HG02973 (cell line): Measurements from ENCODE around the gene L1CAM.

Experiments used
- ATAC-seq: cut with Tn5 transposase; IDR thresholded peaks from one replicate; pipeline ENCODE4 v1.9.1; 2021; ENCODE audit warnings: moderate library complexity; ENCODE audit not compliant: unreplicated experiment

The L1CAM gene

GRCh38 chrX:153865685-153866084 is 20.3 kb downstream of the L1CAM start:
- ATAC-seq, result no peak

GRCh38 chrX:153865321-153865580 is 20.7 kb downstream of the L1CAM start:
- no peak for ATAC-seq

GRCh38 chrX:153864561-153865320 is 21.2 kb downstream of the L1CAM start:
- no peak for ATAC-seq

DNA sequence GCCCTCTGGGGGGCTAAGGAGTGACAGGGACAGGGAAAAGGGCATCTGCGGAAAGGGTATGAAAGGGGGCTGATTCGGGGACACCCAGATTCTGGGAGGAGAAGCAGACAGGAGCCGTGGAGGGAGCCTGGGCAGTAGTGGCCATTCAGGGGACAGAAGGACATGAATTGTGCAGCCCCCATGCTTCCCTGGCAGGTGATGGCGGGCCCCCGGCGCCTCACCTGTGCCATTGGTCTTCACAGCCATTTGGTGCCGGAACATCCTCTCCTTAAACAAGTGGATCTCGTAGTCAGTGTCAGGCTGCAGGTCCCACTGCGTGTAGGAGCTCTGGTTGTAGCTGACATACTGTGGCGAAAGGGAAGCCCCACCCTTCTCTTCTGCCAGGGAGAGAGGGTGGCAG is 21.9 kb downstream of the L1CAM start:
- no peak for ATAC-seq

DNA sequence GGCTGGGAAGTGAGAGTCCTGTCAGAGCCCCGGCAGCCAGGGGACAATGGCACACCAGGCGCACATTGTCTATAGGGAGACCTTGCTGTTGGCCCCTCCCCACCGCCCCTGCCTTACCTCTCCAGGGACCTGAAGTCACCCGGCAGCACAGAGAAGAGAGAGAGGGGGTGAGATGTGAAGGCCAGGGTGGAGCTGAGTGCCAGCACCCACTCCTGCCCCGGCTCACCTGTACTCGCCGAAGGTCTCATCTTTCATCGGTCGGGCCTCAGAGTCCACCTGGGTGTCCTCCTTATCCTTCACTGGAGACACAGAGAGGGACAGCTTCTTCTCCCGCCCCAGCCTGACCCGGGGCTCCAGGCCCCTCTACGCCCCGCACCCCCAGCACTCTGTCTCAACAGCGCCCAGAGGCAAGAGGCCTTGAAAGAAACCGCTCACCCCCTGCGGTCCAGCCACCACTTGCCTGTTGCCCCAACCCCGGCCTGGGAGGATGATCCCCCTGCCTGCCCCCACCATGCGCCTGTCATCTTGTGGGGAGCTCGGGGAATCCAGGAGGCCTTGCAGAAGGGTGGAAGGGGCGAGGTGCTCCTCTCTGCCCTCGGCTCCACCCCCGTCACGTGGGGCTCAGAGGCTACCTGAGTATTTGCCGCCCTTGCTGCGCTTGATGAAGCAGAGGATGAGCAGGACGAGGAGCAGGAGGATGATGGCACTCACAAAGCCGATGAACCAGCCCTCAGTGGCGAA is 22.6 kb downstream of the L1CAM start:
- no peak for ATAC-seq

DNA sequence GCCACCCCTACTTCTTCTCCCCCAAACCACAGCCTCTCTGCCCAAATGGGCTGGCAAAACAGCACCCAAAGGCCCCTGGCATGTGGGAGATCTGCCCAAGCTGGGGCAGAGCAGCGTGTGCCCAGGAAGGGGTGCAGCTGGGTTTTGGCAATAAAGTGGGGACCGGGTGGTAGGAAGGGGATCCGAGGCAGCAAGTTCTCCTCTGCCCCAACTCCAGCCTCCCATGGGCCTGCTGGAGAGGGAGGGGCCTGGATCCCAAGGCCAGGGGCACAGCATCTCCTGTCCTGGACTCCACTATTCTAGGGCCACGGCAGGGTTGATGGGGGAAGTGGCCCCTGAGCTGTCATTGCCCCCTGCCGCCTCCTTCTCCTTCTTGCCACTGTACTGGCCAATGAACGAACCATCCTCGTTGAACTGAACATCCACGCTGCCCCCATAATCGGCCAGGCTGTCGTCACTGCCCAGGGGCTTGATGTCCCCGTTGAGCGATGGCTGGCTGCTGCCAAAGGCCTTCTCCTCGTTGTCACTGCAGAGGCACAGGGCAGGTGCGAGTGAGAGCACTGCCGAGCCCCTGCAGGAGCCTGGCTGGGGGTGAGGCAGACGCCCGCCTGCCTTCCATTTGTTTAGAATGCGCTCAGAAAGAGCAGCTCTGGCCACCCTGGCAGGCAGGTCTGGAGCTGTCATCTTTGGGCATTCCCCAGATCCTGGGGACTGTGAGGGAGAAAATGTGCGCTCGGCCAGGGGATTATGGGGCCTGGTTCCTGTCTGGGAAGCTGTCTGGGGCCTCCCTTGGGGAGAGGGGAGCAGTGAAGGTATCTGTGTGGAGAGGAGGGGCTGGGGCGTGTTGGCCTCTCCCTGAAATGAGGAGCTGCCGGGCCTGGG is 23.4 kb downstream of the L1CAM start:
- no peak for ATAC-seq

DNA sequence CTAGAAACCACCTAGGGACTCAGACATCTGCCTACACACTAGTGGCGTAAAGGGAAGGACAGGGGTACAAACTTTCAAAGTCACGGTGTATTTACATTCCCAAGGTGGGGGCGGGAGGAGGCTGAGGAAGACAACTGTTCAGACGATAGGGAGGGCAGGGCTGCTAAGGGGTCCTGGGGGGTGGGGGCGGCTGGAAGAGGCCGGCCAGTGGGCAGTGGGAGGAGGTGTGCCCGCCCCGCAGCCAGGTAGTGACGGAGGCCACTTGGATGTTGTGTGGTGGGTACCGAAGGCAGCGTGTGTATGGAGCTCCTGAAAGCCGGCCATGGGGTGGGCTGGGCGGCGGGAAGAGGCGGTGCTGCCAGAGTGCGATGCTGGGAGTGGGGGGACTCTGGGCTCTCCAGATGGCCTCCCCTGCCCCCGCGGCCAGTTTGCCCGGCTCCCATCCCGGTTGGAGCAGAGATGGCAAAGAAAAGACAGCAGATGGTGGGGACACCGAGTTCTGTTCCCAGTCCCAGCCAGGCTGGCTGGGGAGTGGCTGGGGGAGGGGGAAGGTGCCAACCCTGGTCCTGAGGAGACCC is 24.2 kb downstream of the L1CAM start:
- no peak for ATAC-seq

DNA sequence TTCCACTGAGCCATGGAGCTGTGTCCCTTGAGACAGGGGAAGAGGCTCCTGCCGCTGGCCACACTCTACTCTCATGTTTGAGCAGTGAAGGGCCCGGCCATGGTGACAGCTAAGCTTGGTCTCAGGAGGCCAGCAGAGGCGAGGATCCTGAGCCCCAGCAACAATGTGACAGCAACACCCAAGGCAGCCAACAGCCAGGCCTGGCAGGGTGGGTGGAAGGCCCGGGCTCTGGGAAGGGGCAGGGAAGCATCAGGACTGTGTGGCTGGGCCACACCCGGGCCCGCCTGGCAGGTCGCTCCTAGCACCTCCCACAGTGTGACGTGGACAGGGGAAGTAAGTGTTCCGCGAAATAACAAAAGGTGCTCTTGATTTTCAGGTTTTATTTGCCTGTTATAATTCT is 24.8 kb downstream of the L1CAM start:
- ATAC-seq, result no peak

GRCh38 chrX:153857348-153857903 is 28.5 kb downstream of the L1CAM start:
- no peak for ATAC-seq

DNA sequence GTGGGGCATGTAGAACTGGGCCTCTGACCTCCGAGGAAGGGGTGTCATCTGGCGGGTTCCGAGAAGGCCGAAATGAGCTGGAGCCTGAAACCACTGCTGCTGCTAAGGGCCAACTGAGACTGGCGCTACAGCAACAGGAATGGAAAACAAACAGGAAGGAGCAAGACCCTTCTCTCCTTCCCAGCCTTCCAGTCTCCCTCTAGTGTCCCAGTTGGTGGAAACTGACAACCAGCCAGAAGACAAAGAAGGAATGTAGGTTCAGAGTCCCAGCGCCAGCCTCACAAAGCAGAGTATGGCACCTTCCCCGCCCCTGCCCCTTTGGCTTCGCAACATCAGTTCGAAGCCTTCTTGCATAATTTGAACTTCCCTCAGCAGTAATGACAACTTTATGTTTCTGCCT is 31.3 kb downstream of the L1CAM start:
- no peak for ATAC-seq

DNA sequence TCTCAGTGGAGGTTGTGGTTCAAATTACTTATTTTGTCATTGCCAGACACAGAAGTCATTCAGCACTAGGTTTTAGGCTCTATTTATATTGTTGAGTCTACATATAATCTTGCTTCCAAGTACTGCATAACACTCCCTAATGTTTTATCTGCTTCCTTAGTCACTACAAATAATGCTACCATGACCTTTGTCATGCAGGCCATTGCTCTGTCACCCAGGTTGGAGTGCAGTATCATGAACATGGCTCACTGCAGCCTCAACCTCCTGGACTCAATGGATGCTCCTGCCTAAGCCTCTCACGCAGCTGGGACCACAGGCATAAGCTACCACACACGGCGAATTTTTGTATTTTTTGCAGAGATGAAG is 32.1 kb downstream of the L1CAM start:
- ATAC-seq, result no peak

GRCh38 chrX:153853180-153853901 is 32.6 kb downstream of the L1CAM start:
- ATAC-seq, result no peak

GRCh38 chrX:153851981-153852380 is 34.0 kb downstream of the L1CAM start:
- no peak for ATAC-seq

DNA sequence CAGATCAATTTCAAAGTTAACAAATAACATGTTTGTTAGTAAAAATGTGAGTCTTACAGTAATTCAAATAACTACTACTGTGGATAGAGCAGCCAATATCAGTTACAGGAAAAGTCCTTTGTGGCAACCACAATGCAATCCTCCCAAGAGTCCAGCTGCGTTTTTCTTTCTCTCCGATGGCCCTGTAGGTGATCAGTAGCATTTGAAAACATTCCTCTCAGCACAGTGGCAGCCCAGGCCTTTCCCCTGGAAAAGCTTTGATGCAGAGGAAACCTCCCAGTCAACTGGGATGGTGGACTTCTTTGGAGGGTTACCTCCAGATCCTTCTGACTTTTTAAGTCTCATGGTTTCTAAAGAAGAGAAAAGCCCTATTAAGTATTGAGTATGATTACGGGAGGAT is 37.6 kb downstream of the L1CAM start:
- no peak for ATAC-seq

GRCh38 chrX:153845842-153846241 is 40.1 kb downstream of the L1CAM start:
- no peak for ATAC-seq

GRCh38 chrX:153845195-153845594 is 40.8 kb downstream of the L1CAM start:
- no peak for ATAC-seq

- ATAC-seq, result no peak
Observed at GRCh38 chrX:153844509-153845082, 41.4 kb downstream of the L1CAM start.

- no peak for ATAC-seq
Observed at GRCh38 chrX:153836921-153837320, 49.1 kb downstream of the L1CAM start.

- ATAC-seq, result no peak
Observed at GRCh38 chrX:153832728-153833127, 53.2 kb downstream of the L1CAM start.

- ATAC-seq, result no peak
Observed at GRCh38 chrX:153831429-153832150, 54.4 kb downstream of the L1CAM start.
